BJ (cell line): ENCODE data around the gene GNG8. TPM values are rescaled to one million over a fixed set of nuclear protein-coding genes. Genes with fewer than 3 reads are reported as not detected.

Experiments
- CTCF ChIA-PET: fragments of 350-600 bp; formaldehyde crosslinking; extraction: SDS; loops from one replicate; lab custom pipeline; 2021; ENCODE audit warnings: antibody characterized with exemption, inconsistent platforms; lab: Yijun Ruan, JAX
- POLR2A ChIA-PET: fragments of 300-600 bp; sonication (Branson Sonifier 250); formaldehyde crosslinking; extraction: SDS; loops from one replicate; lab custom pipeline; 2021; ENCODE audit warnings: antibody characterized with exemption; lab: Charles Lee
- DNase-seq: peaks from one replicate; pipeline ENCODE4 v3.0.0-alpha.2; 2011; ENCODE audit warnings: low read depth
- H3K27me3 ChIP-seq: 2 replicates; pipeline ENCODE4 v1.6.0; 2011; ENCODE audit warnings: low read length; ENCODE audit not compliant: control insufficient read depth, insufficient read depth
- H3K36me3 ChIP-seq: 2 replicates; pipeline ENCODE4 v1.5.1; 2011; ENCODE audit warnings: low read length; ENCODE audit not compliant: control insufficient read depth, insufficient read depth
- H3K4me3 ChIP-seq: 2 replicates; pipeline ENCODE4 v1.5.1; 2011; ENCODE audit warnings: low read depth, mild to moderate bottlenecking, control low read depth, low read length
- CTCF ChIP-seq: IDR thresholded peaks from 2 replicates; pipeline ENCODE4 v1.5.1; 2011; ENCODE audit warnings: low read depth, mild to moderate bottlenecking, control low read depth, inconsistent platforms, low read length, moderate library complexity; ENCODE audit not compliant: insufficient read depth
- polyA plus RNA-seq: library from polyadenylated mRNA; depleted of rRNA; stranded (reverse); fragments of >200 nt; gene quantifications from 2 replicates; pipeline ENCODE4 v1.2.3, GENCODE V29; 2011

GNG8 gene
- polyA plus RNA-seq, 1 experiment = not detected

- ChIA-PET CTCF (interaction anchor here (0.9 to 22.7 kb wide), 6 partner anchors 12 to 89 kb away, joined by 3 to 347 read pairs (median 4); partner anchors contain the start of gene DACT3), POLR2A (no interaction called here)
- no peak for TF ChIP-seq CTCF
- Histone ChIP-seq H3K4me3 (peak overlapping the region; percentile 99), H3K36me3 (peaks cover 16% of the 10 kb centered on the region), H3K27me3 (peaks cover 1% of the 10 kb centered on the region; the same call in 1 of the 2 replicates)
- no peak for DNase-seq
These were observed 33.4 kb downstream of the GNG8 start for GRCh38 chr19:46602392-46603194.

- peak within 1 kb of the TSS; percentile 99 for H3K4me3 ChIP-seq
- H3K36me3 ChIP-seq = peaks cover 6% of the 10 kb centered on the region
- DNase-seq = no peak
- no peak for TF ChIP-seq CTCF
- peaks cover 1% of the 10 kb centered on the region; the same call in 1 of the 2 replicates for H3K27me3 ChIP-seq
- CTCF ChIA-PET = interaction anchor here (0.9 to 22.7 kb wide), 11 partner anchors 13 to 127 kb away, joined by 3 to 347 read pairs (median 4); partner anchors contain the start of gene DACT3
- POLR2A ChIA-PET = no interaction called here
These were observed 34.4 kb downstream of the GNG8 start, which contains the start of gene CALM3 for GRCh38 chr19:46601318-46602224. Gene CALM3 (plus strand): TSS chr19:46601330. CDS start chr19:46601435, 105 bp downstream.

GRCh38 chr19:46600384-46601317 lies 35.4 kb downstream of the GNG8 start:
- H3K27me3 ChIP-seq = peaks cover 1% of the 10 kb centered on the region; the same call in 1 of the 2 replicates
- H3K36me3 ChIP-seq = peaks cover under 1% of the 10 kb centered on the region
- POLR2A ChIA-PET = interaction anchor here (0.6 kb wide), 2 partner anchors 144 to 240 kb away, joined by 9 to 10 read pairs; no protein-coding TSS in a partner anchor
- H3K4me3 ChIP-seq = peak overlapping the region; percentile 99
- no peak for TF ChIP-seq CTCF
- DNase-seq = peak; percentile 70
- CTCF ChIA-PET = interaction anchor here (0.6 to 22.7 kb wide), 12 partner anchors 12 to 128 kb away, joined by 3 to 347 read pairs (median 4); partner anchors contain the start of genes DACT3 and GNG8

GRCh38 chr19:46599716-46600373 lies 36.2 kb downstream of the GNG8 start:
- ChIA-PET POLR2A (interaction anchor here (0.6 kb wide), 1 partner anchor 145 kb away, joined by 9 read pairs; no protein-coding TSS in a partner anchor), CTCF (interaction anchor here (0.6 to 22.7 kb wide), 8 partner anchors 11 to 71 kb away, joined by 3 to 347 read pairs (median 4); partner anchors contain the start of genes DACT3 and GNG8)
- no peak for TF ChIP-seq CTCF
- Histone ChIP-seq H3K36me3 (no peaks in the 10 kb centered on the region), H3K27me3 (peaks cover 1% of the 10 kb centered on the region; the same call in 1 of the 2 replicates), H3K4me3 (peak overlapping the region; percentile 99)
- DNase-seq = no peak
